ENCODE data around the gene PXT1.

DNA sequence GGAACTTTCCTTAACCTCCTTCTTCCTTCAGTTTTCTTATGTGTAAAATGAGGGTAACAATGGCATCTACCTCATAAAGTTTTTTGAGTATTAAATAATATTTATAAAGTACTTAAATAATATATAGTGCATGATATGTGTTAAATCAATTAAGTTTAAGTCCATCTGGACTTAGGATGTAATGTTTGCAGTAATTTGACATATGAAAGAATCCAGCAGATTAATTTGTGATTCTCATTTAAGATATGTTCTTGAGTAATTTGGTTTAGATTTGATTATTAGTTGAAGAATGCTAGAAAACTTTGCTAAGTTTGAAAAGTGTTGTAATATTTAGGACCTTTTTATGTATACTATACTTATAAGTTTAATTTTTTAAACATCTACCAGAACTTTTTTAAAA is 18.3 kb upstream of the PXT1 start:
- TF ChIP-seq CTCF (IDR thresholded peaks at IDR 0.05) (no peak), EZH2 (IDR thresholded peaks at IDR 0.05; ENCODE audit: borderline replicate concordance, insufficient read depth, low read depth, low read length, poor library complexity, severe bottlenecking) (no peak)
